Measurements from ENCODE around the gene IGF2BP2. TPM values are rescaled to one million over a fixed set of nuclear protein-coding genes. Genes with fewer than 3 reads are reported as not detected.

The IGF2BP2 gene
- total and polyA plus RNA-seq, 2 donors from 2014 or later = 7.7 to 26.9 TPM

- Histone ChIP-seq H3K4me3 (ENCODE audit: low read length in 3 of 3) (no peak overlapping the region), H3K36me3 (ENCODE audit: control insufficient read depth in 2 of 3, insufficient read depth in 3 of 3, low read length in 3 of 3) (peaks cover 4 to 19% (median 12%) of the 10 kb centered on the region in 3 donors), H3K27ac (ENCODE audit: low read depth in 2 of 2, low read length in 2 of 2) (peak overlapping the region; percentile 11 to 57), H3K9me3 (ENCODE audit: control insufficient read depth in 2 of 3, insufficient read depth in 1 of 3, low read length in 3 of 3) (no peaks in the 10 kb centered on the region), H3K27me3 (ENCODE audit: control insufficient read depth, insufficient read depth, low read length) (no peaks in the 10 kb centered on the region), H3K9ac (ENCODE audit: low read length in 3 of 3) (no peak overlapping the region), H3K4me1 (ENCODE audit: control insufficient read depth in 2 of 3, insufficient read depth in 2 of 3, low read depth in 1 of 3, low read length in 3 of 3) (peaks cover 0 to 2% (median 0%) of the 10 kb centered on the region in 3 donors)
- intact Hi-C loops (cut with DNase I) = no loop called here
- DNase-seq (no peak), FAIRE-seq (no peak)
- TF ChIP-seq CTCF (IDR thresholded peaks at IDR 0.05; ENCODE audit: borderline replicate concordance, extremely low read depth, insufficient read depth) = no peak
Measured at GRCh38 chr3:185655426-185656320, 169.2 kb downstream of the IGF2BP2 start.

GRCh38 chr3:185654758-185655145, 170.1 kb downstream of the IGF2BP2 start:
- TF ChIP-seq CTCF (IDR thresholded peaks at IDR 0.05; ENCODE audit: borderline replicate concordance, extremely low read depth, insufficient read depth) = no peak
- Histone ChIP-seq H3K27me3 (ENCODE audit: control insufficient read depth, insufficient read depth, low read length) (no peaks in the 10 kb centered on the region), H3K9me3 (ENCODE audit: control insufficient read depth in 2 of 3, insufficient read depth in 1 of 3, low read length in 3 of 3) (no peaks in the 10 kb centered on the region), H3K36me3 (ENCODE audit: control insufficient read depth in 2 of 3, insufficient read depth in 3 of 3, low read length in 3 of 3) (peaks cover 4 to 17% (median 12%) of the 10 kb centered on the region in 3 donors), H3K4me1 (ENCODE audit: control insufficient read depth in 2 of 3, insufficient read depth in 2 of 3, low read depth in 1 of 3, low read length in 3 of 3) (no peaks in the 10 kb centered on the region), H3K9ac (ENCODE audit: low read length in 3 of 3) (no peak overlapping the region), H3K4me3 (ENCODE audit: low read length in 3 of 3) (no peak overlapping the region), H3K27ac (ENCODE audit: low read depth in 2 of 2, low read length in 2 of 2) (no peak overlapping the region)
- intact Hi-C loops (cut with DNase I) = no loop called here
- no peak for DNase-seq
- no peak for FAIRE-seq

GRCh38 chr3:185653949-185654757, 170.7 kb downstream of the IGF2BP2 start:
- FAIRE-seq = no peak
- H3K4me3 ChIP-seq (ENCODE audit: low read length in 3 of 3) = no peak overlapping the region
- intact Hi-C loops (cut with DNase I) = no loop called here

More at GRCh38 chr3:185653949-185654757, 170.7 kb downstream of the IGF2BP2 start:
- Histone ChIP-seq H3K27me3 (ENCODE audit: control insufficient read depth, insufficient read depth, low read length) (no peaks in the 10 kb centered on the region), H3K9me3 (ENCODE audit: control insufficient read depth in 2 of 3, insufficient read depth in 1 of 3, low read length in 3 of 3) (no peaks in the 10 kb centered on the region), H3K36me3 (ENCODE audit: control insufficient read depth in 2 of 3, insufficient read depth in 3 of 3, low read length in 3 of 3) (peaks cover 4 to 20% (median 12%) of the 10 kb centered on the region in 3 donors), H3K9ac (ENCODE audit: low read length in 3 of 3) (no peak overlapping the region), H3K27ac (ENCODE audit: low read depth in 2 of 2, low read length in 2 of 2) (no peak overlapping the region), H3K4me1 (ENCODE audit: control insufficient read depth in 2 of 3, insufficient read depth in 2 of 3, low read depth in 1 of 3, low read length in 3 of 3) (no peaks in the 10 kb centered on the region)
- no peak for DNase-seq
- no peak for TF ChIP-seq CTCF (IDR thresholded peaks at IDR 0.05; ENCODE audit: borderline replicate concordance, extremely low read depth, insufficient read depth)

All from kidney (tissue), 14 donors.